G401.6 (cell line): ENCODE data around the gene PPIF.

ENCODE experiments used
- FAIRE-seq: peaks from 2 replicates; lab custom pipeline; 2012; peaks lifted over from hg19 to GRCh38; lab: Jason Lieb, UNC

PPIF gene

DNA sequence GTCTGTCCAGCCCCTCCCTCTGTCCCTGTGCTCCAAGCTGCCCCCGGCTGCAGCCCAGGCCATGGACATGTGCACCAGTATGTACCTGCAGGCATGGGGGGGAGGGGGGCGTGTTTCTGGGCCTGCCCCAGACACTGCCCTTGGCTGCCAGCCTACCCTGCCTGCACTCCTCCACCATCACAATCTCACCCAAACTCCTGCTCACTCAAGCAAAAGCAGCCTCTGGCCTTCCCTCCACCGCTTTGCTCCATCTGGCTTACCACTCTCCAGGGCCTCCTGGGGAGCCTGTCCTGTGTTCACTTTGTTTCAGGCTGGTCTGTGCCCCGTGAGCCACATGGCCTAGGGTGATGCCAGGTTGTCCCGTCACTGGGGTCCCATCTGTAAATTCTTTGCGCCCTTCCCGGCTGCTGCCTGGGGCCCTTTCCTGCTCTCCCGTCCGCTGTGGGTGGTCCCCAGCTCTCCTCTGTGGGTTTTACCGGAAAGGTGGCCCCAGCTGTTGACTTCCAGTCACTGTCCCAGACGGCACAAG is 33.3 kb upstream of the PPIF start:
- no peak for FAIRE-seq

DNA sequence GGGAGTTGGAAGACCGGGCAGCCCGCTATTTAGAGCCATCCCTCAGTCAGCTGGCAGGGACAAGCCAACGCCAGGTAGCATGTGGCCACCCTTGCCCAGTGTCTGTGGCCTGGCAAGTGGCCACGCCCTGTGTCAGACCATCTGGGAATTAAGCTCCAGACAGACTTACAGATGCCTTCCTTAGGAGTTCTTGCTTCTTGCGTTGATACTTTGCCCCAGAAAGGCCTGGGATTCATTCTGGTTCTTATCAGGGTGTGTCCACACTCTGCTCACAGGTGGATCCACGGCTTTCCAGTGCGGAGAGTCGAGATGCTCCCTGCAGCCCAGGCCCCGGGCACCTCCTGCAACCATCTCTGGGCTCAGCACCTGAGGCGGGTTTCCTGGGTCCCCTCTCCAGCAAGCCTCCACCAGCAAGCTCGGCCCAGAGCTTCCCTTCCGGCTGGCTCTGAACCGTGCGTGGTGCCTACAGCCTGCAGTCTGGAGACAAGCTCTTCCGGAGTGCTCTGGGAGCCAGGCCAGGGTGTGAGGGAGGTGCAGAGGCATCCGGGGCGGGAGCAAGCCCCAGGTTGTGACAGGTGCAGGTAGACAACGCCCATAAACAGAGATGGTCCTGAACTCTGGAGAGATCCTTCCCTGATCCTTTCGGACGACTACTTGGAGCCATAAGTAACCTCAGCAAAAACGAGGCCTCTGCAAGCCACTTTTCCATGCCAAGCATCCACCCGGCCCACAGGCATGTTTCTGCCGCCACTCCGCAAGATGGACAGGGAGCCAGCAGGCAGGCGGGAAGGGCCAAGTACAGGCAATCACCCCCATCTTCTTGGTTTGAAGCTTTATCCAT is 32.3 kb upstream of the PPIF start:
- no peak for FAIRE-seq

DNA sequence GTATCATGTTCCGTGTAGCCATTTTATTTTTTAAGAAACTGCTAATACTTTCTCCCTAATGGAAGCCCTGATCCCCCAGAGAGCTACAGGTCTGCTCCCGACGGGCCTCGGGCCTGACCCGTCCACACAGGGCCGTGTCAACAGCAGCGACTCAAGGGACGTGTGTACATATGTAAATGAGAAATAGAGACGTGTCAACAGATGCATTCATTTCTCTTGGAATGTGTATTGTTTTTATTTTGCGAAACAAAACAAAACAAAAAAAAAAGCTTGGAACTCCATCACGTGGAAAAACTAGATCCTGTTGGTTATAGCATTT is 31.7 kb upstream of the PPIF start:
- no peak for FAIRE-seq

DNA sequence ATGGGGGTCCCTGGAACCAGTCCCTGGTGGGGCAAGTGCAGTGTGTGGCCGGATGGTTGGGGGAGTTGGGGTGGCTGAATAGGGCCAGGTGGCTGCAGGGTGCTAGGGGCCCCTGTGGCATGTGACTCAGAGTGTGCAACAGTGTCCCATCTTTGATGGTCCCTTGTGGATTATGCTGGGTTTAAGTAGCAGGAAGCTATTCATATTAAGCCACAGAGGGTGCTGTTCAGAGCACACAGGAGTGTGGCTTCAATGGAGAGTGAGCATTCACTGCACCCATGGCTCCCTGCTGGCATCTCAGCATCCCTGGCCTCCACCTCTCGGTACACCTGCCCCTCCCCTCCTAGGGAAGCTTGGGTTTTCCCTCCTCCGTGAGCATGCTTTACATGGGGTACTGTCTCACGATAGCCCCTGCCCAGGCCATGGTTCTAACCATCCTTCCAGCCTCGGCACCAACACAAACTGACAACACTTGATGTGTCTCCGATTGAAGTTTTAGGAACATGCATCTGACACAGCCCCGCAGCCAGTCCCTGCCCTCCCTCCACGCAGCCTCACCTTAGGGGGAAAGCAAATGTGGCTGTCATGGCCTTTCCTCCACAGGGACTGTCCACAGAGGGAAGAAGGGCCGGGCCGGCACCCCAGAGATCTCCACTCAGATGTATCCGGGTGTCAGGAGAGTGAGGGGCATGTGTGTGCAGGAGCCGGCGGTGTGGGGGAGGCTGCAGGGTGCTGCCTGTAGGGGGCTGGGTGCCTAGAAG is 30.4 kb upstream of the PPIF start:
- FAIRE-seq: no peak

DNA sequence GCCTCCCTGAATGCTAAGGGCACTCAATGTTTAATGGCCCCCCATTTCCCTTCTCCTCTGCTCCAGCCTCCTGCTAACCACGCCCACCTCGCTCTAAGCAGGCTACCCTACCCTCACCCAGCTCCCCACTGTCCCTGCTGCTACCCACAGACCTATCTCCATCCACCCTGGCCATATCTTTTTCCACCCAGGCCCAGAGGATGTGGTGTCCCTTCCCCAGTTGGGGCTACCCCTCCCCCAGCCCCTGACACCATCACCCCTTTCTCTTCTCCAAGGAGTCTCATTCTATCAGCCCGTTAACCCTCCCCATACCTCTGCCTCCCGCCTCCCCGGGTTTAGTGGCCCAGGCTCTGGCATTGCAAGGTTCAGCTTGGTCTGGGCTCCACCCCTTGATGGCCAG is 28.9 kb upstream of the PPIF start:
- no peak for FAIRE-seq

DNA sequence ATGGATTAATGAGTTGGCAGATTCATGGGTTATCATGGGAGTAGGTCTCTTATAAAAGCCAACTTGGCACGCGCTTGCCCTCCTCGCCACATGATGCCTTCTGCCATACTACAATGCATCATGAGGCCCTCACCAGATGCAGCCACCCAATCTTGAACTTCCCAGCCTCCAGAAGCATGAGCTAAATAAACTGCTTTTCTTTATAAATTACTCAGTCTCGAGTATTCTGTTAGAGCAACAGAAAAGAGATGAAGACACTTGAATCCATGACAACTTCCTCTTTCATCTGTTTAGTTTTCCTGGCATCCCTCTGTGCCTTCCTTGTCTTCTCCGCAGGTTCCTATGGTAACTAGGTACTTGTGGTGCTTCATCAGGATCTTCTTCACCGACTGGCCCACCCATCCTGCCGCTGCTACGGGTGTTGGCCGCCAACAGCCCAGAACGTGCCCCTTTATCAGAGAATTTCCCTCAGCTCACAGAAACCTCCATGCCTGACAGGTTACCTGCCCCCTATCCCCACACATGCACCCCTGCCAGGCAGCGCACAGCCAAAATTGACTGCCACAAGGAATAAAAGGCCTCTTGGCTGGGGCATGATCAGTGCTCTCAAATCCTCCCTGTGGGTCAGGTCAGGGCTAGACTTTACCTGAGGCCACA is 28.0 kb upstream of the PPIF start:
- FAIRE-seq: no peak

DNA sequence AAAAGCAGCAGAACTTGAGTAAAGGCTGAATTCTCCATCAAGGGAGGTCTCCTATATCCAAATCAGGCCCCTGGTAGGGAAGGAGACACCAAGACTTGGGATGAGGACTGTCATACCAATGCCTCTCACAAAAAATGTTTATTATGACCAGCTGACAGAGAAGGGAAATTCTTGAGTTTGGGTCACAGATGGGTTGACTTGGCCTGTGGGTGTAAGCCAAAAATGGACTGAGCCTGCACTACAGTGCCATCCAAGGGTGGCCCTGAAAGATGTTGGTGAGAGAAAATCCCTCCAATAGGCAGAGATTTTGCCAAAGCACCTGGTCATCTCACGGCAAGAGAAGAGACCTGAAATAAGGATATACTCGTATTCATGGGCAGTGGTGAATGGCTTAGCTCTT is 27.0 kb upstream of the PPIF start:
- no peak for FAIRE-seq

DNA sequence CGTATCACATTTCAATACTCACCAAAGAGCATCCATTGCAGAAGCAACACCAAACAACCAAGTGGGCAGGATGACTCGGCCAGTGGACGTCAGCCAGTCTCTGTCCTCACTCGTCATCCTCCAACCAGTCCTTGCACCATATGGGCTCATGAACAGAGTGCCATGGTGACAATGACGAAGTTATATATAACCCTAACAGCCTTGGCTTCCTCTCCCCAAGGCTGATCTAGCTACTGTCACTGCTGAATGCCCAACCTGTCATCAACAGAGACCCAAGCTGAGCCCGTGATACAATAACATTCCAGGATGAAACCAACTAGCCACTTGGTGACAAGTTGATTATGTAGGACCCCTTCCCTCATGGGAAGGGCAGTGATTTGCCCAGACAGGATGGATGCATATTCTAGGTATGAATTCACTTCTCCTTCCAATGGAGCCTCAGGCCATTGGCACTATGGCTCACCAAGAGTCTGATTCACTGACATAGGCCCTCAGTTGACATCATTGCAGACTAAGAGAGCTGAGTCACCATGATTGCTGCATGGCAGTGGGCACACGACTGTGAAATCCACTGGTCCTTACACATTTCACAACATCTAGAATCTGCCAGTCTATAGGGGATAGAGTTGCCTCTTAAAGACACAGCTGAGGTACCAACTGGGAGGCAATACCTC is 26.3 kb upstream of the PPIF start:
- FAIRE-seq: no peak

DNA sequence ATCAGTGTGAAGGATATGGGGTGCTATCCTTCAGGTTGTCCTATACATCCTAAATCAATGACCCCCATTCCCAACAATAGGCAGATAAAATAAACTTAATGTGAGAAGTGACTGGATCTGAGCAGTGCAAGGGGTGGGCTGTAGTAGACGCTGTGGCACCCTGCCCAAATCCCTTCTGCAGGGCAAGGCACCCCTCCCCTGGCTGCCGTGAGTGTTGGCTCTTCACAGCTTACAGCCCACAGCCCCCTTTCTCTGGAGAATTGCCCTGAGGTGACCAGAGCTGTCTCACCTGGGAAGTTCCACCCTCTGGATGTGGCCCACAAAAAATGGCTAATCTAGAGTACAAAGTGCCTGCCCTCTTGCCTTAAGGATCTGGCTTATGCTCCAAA is 25.8 kb upstream of the PPIF start:
- FAIRE-seq: no peak

DNA sequence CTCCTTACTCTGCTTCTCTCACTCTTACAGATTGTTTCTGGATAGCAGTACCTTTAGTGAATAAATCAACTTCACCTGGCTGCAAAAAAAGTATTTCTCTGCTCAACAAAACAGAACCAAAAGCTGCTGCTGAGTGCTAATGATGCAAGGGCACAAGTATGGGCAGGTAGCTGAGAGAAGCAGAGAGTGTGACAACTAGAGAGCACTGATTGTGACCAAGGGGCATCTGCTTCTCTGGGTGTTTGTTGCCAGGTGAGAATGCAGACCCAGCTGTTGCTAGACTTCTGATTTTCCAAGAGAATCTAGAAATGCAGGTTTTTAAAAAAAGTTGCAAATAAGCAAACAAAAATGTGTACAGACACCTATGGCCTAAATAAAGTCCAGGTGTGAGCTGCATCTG is 25.3 kb upstream of the PPIF start:
- no peak for FAIRE-seq

DNA sequence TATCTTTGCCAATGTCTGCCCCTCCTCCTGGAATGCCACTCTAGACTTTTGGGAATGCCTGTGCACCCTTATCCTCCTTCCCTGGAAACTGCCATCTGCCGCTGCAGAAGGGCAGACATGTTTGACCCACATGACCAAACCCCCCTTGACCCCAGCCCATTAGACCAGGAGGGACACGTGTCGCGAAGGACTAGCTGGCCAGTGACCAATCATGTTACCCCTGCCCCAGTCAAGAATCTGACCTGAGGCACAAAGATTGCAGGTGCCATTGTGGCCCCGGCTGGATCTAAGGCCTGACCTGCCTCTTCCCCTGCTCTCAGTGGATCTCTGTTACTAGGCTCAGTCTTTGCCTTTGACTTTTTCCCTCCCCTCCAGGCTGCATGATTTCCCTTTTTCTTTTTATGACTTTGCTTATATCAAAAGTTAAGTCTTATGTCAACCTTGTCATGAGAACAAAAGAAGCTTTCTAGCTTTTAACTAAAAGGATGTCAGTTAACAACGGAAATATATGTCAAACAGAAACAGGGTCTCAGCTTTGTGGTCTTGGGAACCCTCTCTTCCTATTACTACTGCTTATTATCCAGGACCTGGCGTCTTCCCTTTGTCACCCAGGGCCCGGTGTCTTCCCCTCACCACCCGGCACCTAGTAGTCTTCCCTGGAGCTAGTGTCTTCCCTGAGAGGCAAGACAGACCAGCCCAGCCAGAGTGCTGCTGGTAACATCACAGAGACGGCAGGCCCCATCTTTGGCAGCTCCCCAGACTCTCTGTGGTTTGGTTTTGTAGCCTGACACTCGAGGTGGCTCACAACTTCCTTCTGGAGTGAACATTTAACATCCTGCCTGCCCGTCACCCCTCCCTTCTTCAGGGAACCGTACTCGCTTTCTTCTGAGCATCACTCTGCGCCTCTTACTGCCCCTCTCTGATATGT is 24.4 kb upstream of the PPIF start:
- FAIRE-seq: no peak

DNA sequence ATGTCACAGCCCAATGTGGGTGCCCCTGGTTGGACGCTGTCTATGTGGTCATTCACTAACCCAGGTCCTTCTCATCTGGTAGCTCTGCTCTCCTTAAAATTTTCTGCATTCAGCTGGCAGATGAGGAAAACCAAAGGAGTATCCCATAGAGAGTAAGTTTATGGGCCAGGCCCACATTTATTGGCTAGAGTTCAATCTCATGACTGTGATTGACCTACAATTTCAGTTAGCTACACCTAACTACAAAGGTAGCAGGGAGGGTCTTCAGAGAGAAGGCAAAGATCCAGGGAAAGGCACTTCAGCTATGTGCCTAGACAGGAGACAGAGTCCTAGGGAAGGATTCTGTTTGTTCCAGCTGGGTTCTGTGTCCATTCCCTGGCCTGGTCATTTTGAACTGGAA is 23.7 kb upstream of the PPIF start:
- no peak for FAIRE-seq

DNA sequence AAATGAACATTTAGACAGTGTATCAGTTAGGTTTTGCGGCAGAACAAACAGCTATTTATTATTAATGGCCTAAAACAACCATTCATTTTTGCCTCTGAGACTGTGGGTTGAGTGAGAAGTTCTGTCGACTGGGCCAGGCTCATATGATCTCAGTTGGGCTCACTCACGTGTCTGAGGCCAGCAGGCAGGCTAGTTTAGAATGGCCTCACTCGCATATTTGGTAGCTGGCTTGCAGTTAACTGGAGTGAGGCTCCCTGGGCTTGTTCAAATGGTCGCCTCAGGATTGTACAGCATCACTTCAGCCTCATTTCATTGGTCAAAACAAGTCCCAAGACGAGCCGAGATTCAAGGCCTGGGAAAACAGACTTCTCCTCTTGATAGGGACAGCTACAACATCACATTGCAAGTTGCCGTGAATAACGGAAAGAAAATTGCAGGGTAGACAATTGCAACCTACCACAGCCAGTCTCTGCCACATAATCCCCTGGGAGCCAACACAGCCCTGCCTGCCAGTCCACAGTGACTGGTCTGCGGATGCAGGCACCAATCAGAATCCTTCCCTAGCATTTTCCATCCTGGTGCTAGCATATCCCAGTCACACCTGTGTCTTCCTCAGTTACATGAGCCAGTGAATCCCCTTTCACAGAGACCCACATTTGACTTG is 23.1 kb upstream of the PPIF start:
- no peak for FAIRE-seq

DNA sequence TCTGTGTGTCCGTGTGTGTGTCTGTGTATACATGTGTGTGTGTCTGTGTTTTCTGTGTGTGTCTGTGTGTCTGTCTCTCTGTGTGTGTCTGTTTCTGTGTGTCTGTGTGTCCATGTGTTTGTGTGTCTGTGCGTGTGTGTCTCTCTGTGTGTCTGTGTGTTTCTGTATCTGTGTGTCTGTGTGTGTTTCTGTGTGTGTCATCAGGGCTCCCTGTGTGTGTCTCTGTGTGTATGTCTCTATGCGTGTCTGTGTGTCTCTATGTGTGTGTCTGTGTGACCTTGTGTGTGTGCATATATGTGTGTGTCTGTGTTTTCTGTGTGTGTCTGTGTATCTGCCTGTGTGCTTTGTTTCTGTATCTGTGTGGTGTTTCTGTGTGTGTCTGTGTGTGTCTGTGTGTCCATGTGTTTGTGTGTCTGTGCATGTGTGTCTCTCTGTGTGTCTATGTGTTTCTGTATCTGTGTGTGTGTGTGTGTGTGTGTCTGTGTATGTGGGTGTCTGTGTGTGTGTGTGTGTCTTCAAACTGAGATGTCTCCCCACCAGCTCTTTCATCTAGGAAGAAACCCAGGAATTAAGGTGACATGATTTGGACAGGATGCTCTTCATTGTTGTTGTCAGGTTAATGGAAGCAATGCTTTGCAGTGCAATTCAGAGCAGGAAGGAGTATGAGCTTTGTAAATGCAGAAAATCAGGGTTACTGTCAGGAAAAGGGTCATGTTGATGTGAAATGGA is 20.7 kb upstream of the PPIF start:
- no peak for FAIRE-seq

DNA sequence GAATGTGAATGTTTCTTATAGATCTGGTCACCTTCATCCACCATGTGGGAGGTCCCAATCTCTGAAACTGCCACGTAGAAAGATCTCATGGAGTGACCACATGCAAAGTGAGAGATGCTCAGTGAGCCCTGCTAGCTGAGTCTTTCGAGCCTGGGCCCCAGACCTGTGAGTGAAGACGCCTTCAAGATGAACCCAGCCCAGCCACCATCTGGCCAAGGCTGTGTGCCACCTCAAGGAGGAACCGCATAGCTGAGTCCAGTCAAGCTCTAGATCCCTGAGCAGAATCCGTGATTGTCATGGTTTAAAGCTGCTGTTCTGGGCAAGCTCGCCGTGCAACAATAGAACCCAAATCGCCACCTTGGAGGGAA is 20.2 kb upstream of the PPIF start:
- no peak for FAIRE-seq

DNA sequence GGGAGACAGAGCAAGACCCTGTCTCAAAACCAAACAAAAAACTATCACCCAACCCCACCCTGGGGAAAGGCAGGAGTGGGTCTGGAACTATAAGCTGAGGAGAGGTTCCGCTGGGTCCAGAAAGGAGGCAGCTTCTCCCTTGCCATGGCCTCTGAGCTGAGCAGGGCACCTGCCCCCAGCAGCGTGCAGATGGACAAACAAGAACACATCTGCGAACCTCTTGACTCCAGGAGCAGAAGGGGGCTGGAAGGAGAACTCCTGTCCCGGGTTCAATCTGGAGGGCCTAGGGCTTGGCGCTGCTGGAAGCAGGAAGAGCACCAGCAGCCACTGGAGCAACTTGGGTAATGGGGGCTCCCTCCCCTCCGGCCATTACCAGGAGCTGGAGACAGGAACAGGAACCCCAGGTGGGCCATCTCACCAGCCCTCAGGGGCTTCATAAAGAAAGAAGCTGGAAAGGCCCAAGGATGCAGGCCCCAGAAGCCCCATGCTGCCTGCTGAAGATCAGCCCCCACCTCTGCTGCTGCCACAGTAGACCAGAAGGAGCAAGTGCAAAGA is 19.0 kb upstream of the PPIF start:
- FAIRE-seq: no peak

DNA sequence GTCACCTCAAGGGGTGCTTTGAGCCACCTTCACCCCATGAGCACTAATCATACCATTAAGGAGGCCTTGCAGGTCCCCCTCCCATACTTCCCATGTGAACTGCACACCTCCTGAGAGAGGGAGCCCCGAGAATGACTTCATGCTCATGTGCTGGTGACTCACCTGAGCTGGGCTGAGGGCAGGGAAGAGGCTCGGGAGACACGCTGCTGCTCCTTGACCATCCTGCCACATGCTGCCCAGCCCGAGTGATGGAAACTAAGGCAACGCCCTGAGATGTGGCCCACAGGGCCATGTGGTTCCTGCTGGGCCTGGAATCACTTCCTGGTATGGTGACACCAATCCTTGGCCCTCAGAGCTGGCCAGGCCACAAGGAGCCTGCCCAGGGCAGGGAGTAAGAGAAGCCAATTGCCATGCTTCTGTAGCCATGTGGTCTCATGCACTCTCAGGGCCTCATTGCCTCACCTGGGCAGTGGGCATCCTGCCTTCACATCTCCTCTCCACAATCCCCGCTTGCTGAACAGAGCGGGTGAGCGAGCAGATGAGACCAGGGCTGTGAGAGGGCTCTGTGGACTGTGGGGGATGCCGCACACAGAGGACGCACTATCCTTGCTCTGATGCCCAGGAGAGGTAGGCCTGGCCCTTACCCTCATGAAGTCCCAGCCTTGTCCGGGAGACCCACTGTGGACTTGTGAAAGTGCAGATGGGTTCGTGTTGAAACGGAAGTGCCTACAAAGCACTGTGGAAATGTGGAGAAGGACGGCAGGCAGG is 18.3 kb upstream of the PPIF start:
- no peak for FAIRE-seq

DNA sequence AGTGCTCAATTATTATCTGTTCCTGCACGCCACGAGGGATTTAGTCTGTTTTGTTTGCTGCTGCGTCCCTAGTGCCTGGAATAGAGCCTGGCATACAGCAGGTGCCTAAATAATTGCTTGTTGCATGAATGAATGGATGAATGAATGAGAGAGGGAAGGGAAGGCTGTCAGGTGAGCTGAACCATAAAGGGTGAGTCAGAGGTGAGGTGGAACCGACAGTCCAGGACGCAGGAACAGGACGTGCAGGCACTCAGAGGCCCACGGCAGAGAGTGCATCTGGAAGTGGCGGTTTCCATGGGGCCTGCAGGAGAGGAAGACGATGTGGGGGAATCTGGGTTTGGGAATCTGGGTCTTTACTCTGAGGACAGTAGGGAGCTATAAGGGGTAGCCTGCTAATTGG is 17.7 kb upstream of the PPIF start:
- no peak for FAIRE-seq

DNA sequence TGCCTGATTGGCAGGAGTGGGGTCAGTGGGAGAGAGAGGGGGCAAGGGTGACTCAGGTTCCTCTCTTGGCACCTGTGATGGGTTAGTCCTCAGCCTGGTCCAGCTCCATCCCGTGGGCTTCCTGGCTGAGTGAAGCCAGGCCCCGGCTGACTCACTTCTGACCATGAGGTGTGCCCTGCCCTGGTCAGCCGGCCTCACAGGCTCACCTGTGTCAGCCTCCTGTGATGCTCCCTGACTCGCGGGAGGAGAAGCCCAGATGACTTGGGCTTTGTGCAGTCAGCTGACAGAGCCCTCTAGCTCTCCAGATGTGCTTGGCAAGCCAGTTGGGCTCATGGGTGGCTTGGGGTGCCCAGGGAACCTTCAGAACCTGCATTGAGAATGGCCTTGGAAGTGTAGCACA is 16.0 kb upstream of the PPIF start:
- FAIRE-seq: no peak
